GM04504 (cell line): ENCODE results near the gene MAGI2.
"Not testable (repeated sequence)": the region's sequence is repeated elsewhere in the genome, so short reads cannot be mapped to it uniquely, and the experiment has no call there.

Experiments used
- DNase-seq: peaks from one replicate; pipeline ENCODE4 v3.0.0-alpha.2; 2012; ENCODE audit warnings: low read depth

The MAGI2 gene

DNA sequence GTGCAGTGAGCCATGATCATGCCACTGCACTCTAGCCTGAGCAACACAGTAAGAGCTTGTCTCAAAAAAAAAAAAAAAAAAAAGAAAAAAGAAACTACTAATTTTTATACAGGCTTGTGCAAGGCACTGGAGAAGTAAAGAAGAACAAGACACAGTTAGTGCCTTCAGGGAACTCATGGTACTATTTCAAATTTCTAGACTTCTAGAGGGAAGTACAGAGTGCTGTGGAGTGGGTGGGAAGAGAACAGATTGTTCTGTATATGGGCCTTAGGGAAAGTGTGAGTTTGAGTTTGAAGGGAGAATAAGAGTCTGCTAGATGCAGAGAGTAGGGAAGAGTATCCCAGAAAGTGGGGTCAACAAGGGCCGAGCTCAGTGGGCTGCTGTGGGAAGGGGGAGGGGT is 1420.1 kb downstream of the MAGI2 start:
- DNase-seq, result no peak

GRCh38 chr7:78026492-78026891 is 1427.0 kb downstream of the MAGI2 start:
- no peak for DNase-seq

DNA sequence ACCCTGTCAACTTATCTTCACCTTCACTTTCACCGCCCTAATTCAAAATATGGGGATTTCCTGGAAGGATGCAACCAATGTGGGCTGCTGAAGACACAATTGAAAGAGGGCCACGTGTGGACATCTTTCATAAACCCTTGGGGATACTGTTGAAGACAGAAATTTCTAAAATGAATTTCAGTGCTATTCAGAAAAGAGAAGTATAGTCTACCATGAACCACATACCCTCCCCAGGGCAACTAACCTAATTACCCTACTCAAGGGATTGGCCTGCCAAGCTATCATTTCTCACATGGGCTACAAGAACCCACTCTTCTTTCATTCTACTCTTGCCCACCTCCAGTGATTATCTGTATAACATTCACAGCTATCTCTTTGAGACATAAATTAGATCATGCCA is 1428.9 kb downstream of the MAGI2 start:
- no peak for DNase-seq

GRCh38 chr7:78023191-78023590 is 1430.3 kb downstream of the MAGI2 start:
- DNase-seq, result no peak

GRCh38 chr7:78022165-78022564 is 1431.3 kb downstream of the MAGI2 start:
- no peak for DNase-seq

DNA sequence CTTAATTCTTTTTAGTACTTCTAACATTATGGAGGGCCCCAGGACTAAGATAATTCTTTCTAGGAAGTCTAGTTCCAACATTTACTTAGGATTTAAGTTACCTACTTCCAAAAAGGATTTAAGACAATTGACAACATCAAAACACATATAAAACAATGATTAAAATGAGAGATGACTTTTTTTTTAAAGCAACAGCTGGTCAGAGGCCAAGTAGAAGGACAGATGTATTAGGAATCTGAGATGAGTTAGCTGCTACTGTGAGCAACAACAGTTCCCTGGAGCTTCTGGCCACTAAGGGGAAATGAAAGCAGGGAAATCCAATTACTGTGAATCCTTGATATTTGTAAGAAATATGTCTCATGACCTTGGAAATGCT is 1432.6 kb downstream of the MAGI2 start:
- peak; percentile 13 for DNase-seq

DNA sequence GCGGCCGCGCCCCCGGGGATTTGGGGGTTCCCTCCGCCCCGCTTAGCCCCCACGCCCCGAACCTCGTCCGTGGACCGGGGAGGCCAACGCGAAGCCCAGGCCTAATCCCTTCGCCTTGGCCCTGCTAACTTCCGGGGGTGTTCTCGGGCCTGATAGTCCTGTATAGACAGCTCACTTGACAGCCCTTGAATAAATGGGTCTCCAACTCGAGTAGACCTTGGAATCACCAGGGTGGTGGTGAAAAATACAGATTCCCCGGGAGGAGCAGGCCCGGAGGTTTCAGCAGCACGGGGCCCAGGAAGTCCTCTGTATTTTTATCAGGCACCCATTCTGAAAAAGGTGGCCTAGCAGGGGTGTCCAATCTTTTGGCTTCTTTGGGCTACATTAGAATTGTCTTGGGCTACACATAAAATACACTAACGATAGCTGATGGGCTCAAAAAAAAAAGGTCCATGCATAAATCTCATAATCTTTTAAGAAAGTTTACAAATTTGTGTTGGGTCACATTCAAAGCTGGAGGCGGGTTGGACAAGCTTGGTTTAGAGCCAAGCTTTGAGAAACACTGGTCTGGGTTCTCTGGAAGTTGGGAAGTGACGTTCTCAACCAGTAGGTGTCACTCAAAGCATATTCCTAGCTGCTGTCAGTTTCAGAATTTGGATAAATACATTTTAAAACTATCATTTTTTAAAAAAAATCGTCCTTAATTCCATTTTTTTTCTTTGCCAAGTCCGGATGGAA is 1433.2 kb downstream of the MAGI2 start:
- peak; percentile 76 for DNase-seq

DNA sequence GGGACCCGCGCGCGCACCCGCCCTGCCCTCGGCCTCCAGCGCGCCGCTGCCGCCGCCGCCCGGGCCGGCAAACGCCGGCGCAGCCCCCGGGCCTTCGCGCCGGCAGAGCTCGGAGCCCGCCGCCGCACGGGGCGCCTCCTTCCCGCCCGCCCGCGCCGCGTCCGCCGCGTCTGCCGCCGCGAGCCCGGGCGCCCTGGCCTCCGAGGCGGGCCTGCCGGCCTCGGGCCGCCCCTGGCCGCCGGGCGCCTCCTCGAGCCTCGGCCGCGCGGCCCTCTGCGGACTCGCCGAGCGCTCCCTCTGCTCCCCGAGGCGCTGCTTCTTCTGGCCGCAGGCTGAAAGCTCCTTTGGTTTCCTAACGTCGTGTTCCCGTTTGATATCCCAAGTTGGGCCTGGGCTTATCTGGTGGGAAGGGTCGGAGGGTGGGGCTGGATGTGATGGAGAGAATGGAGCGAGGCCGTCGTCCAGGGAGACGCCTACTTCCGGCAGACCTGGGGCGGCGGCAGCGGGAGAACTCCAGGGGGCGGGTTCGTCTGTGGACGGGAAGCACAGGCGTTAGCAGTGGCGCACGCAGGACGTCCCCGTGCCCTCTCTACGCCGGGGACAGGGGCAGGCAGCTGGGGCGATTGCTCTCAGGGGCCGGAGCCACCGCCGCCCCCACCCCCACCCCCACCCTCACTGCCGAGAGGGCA is 1433.9 kb downstream of the MAGI2 start:
- peak; percentile 61 for DNase-seq

DNA sequence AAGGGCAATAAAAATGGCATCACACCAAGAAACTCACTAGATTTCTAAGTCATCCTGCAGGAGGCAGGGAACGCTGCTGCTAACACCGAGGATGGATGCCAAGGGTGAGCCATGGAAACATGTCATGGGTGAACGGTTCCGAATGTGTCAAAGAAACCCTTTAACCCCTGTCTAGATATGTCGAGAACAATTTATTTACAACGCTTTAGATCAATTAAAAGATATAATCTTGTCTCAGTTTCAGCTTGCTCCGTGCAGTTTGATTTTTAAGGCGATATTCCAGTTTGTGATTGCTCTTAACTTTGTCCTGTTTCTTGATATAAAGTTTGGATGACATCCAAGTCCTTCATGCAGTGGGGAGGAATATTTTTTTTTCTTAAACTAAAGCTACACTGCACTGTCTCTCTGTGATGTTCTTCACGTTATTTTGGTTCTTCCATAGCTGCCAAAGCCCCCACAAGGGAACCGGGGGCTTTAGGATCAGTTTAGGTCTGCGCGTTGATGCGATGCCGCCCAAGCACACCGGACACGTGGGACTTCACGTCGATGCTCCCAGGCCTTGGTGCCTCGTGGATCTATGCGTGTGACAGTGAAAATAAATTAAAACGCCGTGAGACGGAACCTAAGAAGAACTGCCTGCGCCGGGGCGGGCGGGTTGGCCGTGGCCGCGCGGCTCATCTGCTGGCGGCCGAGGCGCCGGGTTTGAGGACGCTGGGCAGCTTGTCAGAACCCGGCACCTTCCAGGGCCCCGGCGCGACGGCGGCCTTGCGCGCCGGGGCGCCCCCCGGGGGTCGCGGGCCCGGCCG is 1434.6 kb downstream of the MAGI2 start:
- DNase-seq, result no peak

- no peak for DNase-seq
Observed at GRCh38 chr7:78017591-78018100, 1435.8 kb downstream of the MAGI2 start.

- DNase-seq, result no peak
Observed at GRCh38 chr7:78015574-78016260, 1437.8 kb downstream of the MAGI2 start.

DNA sequence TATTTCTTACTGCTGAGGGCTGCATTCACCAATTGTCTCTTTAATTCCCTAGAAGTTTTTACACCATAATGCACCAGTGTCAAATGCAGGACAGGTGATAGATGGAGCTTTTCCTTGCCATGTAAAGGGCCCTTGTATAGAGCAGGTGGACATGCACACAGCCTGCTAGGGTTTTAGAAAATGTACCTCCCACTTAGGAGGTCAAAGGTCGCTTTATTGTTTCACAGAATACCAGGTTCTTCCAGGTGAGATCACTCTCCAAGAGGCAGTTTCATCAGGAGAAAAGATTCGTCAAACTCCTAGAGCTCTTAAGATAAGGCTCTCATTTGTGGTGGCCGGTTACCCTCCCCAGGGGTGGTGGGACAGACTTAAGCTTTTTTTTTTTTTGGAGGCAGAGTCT is 1439.1 kb downstream of the MAGI2 start:
- DNase-seq, result no peak

DNA sequence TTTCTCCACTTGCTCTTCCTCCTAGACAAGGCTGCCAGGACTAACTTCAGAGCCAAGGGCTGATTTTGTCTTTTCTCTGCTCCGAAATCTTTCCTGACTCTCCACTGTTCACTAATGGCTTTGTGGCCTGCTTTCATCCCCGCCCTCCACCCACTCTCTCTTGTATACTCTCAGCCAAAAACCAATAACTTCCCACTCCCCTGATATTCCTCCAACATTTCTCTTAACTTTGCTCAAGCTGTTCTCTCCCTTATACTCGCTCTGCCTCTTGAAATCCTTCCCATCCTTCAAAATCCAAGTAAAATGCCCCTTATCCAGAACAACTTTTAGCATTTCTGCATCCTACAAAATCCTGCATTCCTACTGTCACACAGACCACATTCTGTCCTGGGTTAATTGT is 1440.1 kb downstream of the MAGI2 start:
- no peak for DNase-seq

DNA sequence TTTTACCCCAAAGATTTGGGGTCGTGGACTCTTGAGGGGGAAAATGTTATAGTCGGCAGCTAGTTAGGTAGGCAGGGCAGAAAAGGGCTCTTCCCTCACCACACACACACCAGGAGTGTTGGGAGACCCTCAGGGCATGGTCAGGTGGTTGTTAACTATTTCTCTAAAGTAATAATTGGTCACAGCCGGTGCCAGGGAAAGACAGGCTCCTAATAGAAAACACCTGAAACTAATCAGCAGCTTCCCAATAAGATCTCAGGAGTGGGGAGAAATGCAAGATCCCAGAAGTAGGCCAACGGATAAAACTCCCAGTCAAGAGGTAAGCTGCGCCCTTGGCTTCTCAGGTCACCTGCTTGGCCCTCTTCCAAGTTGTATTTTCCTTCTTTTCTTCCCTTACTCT is 1441.8 kb downstream of the MAGI2 start:
- no peak for DNase-seq

DNA sequence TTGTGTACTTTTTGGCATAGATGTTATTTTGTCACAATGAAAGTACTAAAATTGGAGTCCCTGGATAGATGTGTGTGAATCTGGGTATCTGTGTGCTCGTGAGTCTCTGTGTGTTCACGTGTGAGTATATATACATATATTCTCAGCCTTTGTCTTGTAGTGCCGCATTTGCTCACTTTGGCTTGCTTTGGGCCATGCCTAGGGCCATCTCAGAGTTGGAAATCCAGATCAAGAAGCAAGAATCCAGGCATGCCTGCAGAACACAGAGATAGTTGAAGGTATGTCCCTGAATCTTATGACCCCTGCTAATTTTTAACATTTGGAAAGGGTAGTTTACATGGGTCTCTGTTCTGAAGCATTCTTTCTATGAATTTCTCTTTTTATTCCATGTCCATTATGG is 1446.2 kb downstream of the MAGI2 start:
- DNase-seq, result no peak

DNA sequence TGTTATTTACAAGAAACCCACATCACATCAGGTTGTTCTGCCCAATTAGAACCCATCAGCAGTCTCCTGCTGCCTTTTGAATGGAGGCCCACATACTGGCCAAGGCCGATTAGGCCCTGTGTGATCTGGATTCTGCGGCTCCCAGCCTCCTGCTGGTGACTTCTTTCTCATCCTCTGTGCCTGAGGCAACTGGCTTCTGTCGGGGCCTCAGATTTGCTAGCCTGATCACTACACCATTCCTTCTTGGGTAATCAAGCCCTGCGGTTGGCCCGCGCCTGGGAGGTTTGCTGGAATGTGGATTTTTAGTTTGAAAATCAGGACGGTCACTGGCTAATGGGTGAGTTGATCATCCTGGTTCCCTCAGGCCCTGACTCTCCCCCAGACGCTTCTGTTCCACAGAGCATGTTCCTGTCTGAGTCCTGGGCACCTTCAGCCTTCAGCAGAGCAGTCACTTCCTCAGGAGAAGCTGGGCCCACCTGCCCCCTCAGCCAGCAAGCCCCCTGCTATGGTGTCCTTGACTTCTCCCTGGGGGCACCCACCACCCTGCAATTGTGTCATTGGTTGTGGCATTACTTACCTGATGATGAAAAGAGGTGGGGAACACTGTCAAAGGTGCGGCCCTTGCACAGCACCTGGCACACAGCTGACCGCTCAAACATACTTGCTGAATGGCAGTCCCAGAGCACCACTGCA is 1447.3 kb downstream of the MAGI2 start:
- DNase-seq, result no peak

DNA sequence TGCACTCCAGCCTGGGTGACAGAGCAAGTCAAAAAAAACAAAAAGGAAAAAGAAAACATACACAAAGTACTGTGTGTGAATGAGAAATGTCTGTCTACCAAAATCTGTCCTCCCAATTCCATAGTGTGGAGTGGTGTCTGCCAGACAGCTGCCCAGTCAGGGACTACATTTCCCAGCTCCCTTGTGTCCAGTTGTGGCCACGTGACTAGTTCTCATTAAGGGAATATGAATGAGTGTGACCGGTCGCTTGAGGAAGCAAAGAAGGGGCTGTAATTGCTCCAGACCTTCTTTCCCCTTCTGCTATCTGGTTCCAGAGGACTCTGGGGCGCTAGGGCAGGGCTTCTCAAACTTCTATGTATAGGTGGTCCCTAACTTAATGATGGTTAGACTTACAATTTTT is 1450.8 kb downstream of the MAGI2 start:
- DNase-seq, result no peak

GRCh38 chr7:78002021-78002420 is 1451.4 kb downstream of the MAGI2 start:
- no peak for DNase-seq

DNA sequence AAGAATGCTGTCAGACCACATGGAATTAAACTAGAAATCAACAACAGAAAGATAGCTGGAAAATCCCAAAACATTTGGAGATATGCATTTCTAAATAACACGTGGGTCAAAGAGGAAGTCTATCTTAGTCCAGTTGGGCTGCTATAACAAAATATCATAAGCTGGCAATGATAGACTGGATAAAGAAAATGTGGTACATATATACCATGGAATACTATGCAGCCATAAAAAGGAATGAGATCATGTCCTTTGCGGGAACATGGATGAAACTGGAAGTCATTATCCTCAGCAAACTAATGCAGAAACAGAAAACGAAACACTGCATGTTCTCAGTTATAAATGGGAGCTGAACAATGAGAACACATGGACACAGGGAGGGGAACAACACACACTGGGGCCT is 1454.3 kb downstream of the MAGI2 start:
- DNase-seq, result not testable (repeated sequence)

DNA sequence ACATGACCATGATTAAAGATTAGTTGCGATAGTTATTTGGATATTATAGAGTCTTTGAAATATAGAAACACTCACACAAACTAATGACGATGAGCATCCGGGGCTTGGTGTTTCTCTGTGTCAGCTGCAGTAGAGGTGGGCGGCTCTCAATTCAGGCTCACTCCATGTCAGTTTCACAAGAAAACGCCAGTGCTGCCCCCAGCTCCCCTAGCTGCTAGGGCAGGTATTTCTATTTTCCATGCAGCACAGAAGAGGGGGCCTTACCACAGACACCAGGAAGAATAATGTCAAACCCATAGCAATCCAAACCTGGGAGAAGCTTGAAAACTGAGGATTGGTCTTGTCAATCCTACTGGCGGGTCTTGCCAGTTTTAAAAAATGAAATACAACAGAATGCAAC is 1457.8 kb downstream of the MAGI2 start:
- DNase-seq, result no peak

DNA sequence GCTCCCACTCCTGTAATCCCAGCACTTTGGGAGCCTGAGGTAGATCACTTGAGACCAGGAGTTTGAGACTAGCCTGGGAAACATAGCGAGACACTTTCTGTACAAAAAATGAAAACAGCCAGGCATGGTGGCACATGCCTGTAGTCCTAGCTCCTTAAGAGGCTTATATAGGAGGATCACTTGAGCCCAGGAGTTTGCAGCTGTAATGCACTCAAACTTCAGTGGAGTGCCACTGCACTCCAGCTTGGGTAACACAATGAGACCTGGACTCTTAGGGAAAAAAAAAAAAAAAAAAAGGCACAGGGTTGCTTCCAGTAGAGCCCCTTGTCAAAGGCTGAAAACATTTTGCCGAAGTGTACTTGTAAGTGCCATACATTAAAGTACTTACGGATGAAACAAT is 1459.6 kb downstream of the MAGI2 start:
- DNase-seq, result no peak

GRCh38 chr7:77991656-77992055 is 1461.8 kb downstream of the MAGI2 start:
- DNase-seq, result no peak
